ENCODE results near the gene SAMD4A.

DNA sequence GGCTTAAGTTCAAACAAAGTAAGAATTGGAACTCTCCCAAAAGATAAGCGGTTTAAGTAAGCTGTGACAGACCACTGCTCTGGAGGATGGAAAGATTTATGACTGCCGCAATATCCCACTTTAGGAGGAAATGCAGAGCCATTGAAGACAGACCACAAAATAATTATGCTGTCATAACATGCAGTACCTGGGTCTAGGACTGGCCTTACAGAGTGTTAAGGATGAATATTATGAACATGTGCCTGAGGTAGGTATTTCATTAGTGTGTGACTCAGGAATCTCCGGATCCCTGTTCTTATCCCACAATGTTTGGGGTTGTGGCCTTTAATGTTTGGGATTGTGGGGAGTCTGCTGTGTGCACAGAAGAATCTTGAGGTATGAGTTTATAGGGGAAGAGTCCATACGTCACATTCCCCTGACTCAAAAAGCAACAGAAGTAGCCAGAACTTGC, 114.9 kb downstream of the SAMD4A start:
- no peak for TF ChIP-seq EZH2 (IDR thresholded peaks at IDR 0.05; ENCODE audit: borderline replicate concordance, low read length)
- TF ChIP-seq, protein P1, sequence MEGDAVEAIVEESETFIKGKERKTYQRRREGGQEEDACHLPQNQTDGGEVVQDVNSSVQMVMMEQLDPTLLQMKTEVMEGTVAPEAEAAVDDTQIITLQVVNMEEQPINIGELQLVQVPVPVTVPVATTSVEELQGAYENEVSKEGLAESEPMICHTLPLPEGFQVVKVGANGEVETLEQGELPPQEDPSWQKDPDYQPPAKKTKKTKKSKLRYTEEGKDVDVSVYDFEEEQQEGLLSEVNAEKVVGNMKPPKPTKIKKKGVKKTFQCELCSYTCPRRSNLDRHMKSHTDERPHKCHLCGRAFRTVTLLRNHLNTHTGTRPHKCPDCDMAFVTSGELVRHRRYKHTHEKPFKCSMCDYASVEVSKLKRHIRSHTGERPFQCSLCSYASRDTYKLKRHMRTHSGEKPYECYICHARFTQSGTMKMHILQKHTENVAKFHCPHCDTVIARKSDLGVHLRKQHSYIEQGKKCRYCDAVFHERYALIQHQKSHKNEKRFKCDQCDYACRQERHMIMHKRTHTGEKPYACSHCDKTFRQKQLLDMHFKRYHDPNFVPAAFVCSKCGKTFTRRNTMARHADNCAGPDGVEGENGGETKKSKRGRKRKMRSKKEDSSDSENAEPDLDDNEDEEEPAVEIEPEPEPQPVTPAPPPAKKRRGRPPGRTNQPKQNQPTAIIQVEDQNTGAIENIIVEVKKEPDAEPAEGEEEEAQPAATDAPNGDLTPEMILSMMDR (conservative IDR thresholded peaks at IDR 0.05 in 1 of 2, IDR thresholded peaks at IDR 0.05 in 1 of 2; ENCODE audit: extremely low read depth in 1 of 2, insufficient read depth in 1 of 2, low read depth in 1 of 2, low read length in 2 of 2), result no peak

Measured in mammary epithelial cell (primary cell).